HG03439 (cell line): ENCODE measurements around the gene TBCCD1.

Experiments used
- ATAC-seq: cut with Tn5 transposase; IDR thresholded peaks from one replicate; pipeline ENCODE4 v1.9.1; 2021; ENCODE audit warnings: mild to moderate bottlenecking, moderate library complexity; ENCODE audit not compliant: unreplicated experiment

TBCCD1 gene, protein sequence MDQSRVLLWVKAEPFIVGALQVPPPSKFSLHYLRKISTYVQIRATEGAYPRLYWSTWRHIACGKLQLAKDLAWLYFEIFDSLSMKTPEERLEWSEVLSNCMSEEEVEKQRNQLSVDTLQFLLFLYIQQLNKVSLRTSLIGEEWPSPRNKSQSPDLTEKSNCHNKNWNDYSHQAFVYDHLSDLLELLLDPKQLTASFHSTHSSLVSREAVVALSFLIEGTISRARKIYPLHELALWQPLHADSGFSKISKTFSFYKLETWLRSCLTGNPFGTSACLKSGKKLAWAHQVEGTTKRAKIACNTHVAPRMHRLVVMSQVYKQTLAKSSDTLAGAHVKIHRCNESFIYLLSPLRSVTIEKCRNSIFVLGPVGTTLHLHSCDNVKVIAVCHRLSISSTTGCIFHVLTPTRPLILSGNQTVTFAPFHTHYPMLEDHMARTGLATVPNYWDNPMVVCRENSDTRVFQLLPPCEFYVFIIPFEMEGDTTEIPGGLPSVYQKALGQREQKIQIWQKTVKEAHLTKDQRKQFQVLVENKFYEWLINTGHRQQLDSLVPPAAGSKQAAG

DNA sequence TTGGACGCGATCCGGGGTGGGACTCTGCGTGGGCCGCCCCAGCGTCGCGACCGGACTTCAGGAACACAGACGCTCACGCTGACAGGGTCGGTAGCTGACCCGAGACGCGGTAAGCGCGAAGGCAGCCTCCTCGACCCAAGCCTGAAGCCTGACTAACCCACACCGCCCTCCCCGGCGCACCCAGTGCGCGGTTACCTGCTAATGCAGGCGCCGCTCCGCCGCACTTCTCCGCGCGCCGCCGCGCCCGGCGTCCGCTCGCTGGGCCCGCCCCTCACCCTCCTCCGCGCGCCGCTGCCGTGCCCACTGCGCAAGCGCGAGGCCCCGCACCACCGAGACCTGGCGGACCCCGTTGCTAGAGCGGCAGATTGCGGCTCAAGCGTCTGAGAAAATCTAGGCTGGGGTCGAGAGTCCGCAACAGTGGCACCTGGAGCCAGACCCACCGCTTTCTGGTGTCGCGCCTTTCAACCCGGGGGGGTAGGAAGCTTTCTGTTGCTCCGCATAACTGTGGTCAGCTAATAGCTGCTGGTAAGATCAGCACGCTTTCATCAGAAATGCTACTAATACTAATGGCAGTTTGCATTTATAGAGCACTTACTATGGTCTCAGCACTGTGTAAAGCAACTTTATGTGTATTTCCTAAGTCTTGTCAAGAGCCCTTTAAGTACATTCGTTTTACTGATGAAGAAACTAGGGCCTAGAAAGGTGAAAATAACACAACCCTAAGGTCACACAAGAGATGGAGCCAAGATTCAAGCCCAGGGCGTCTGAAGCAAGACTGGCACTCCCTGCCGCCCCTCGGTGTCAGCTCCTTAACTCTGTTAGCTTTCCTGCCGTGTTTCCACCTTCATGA is at the start of gene TBCCD1:
TSS of gene TBCCD1 (minus strand) at position 268 of the 850 bp plus-strand sequence. CDS start 3,010 bp downstream, outside the sequence.
- ATAC-seq: peak; percentile 46

GRCh38 chr3:186616299-186616617 is 49.1 kb upstream of the TBCCD1 start:
- no peak for ATAC-seq

GRCh38 chr3:186614597-186615483 is 47.7 kb upstream of the TBCCD1 start:
- peak; percentile 63 for ATAC-seq

DNA sequence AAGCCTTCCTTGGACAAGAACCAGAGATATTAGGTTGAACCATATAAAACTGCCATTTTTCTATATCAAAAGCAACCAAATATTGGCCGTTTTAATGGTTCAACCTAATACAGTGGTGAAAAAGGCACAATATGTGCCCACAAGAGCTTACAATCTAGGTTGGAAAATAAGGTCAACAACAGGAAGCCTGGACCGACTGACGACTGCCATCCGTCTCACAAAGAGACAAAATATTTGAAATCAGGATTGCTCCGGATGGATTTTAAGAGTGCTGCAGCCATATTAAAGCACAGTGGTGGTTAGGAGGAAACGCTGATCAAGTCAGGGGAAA is 47.1 kb upstream of the TBCCD1 start:
- ATAC-seq: no peak

DNA sequence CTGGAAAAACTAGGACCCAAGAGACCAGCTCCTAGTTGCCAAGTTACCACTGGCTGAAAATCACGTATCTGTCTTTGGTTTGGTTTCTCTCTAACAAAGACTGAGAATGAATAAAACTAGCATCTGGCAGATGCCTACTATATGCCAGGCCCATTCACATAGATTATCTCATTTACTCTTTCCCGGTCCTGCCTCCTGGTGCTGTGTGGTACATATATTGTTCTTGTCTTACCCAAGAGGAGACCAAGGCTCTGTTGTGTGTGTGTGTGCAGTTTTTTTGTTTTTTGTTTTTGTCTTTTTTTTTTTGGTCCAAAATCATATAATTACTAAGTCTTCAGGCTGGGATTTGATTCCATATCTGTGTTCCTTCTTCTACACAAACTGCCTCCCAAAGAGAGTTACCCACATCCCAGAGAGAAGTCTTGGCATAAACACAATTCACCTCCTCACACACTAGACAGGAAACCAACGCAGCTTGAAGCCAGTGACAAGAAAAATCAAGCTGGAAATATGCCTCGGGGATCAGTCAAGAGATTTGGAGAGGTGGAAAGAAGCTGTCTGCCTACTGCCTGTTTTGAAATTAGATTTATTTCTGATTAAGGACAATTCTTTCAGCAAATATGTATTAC is 46.6 kb upstream of the TBCCD1 start:
- ATAC-seq: no peak

DNA sequence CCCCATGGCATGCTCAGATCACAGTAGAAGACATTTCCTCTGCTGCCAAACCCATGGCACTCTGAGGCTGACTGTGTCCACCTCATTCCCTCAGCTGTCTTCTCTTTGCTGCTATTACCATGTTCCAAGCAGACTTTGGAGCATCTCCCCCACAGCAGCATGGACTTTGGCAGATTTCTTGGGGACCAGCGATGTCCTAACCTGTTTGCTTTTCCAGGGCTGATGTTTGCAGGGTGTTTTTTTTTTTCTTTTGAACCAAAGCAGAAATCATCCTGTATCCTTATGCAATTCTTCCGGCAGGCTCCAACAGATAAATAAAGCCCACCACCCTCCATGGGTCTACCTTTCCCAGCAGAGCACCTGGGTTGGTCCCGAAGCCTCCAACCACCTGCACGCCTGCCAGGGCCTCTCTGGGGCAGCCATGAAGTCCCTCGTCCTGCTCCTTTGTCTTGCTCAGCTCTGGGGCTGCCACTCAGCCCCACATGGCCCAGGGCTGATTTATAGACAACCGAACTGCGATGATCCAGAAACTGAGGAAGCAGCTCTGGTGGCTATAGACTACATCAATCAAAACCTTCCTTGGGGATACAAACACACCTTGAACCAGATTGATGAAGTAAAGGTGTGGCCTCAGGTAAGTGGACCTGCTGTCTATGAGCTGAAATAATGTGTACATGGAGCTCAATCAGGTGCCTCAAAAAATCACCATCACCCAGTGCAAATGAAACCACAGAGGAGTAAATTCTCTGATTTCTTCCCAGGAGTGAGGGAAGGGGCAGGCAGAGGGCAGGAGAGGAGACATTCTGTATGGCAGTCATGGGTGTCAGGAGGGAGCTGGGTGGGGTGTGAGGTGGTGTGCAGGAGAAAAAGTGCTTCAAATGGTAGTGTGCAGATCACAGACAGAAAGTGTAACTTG is 45.8 kb upstream of the TBCCD1 start, which contains the start of gene AHSG:
TSS of gene AHSG (plus strand) at position 340 of the 916 bp plus-strand sequence. CDS start at position 422, 82 bp downstream.
- no peak for ATAC-seq

- no peak for ATAC-seq
These were observed 44.9 kb upstream of the TBCCD1 start for GRCh38 chr3:186612065-186612464.

DNA sequence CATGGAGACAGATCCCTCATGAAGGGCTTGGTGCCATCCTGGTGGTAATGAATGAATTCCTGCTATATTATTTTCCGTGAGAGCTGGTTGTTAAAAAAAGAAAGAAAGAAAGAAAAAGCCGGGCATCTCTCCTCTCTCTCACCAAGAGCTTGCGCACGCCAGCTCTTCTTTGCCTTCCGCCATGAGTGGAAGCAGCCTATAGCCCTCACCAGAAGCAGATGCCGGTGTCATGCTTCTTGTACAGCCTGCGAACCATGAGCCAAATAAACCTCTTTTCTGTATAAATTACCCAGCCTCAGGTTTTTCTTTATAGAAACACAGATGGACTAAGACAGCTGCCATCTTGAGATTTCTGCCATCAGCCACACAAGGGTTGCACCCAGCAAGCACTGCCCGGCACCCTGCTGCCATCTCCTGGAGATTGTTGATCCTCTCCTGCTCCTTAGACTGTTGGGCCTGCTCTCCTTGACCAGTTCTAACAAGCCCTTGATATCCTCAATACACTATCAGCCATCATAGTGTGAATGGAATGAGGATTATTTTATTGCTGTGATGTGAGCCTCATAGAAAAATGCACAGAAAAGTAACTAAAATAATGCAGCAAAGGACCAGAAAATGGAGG is 42.2 kb upstream of the TBCCD1 start:
- no peak for ATAC-seq

GRCh38 chr3:186608624-186609215 is 41.6 kb upstream of the TBCCD1 start:
- ATAC-seq: no peak

DNA sequence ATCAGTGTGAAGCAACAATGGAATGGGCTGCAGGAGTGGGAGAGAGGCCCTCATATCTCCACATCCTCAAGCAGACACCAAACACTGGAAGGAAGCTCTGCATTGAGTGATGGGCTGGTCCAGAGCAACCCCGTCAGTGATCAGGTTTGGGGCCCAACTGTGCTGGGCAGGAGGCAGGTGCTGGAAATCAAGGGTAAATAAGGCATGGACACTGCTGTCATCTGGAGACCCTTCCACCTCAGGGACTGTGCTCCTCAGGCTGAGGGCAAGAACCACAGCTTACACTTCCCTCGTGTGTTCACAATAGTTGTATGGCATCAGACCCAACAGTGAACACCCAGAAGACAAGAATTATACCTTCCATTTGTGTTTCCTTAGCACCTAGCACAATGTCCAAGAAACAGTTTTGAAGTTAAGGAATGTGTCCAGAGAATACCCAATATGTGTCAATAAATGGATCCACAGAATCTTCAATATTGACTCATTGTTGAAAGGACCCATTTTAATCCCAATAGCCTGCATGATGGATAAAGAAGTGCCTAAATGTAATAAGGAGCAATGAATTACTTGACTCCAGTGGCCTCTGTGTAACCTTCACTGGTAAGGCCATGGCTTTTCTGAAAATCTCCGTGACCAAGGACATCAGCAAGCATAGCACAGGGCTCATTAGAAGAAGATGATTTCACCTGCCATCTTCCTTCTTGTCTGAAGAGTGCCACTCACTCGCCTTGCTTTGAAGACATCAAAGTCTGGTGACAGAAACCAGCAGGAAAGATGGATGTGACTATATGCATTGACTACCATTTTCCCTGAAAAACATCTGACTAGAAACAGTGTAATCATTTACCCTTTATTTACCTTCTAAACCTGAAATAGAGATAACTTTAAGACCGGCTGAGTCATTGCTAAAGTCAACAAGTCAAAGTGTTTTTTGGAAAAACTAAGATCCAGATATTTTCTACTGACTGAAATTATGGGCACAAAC is 38.7 kb upstream of the TBCCD1 start:
- no peak for ATAC-seq

DNA sequence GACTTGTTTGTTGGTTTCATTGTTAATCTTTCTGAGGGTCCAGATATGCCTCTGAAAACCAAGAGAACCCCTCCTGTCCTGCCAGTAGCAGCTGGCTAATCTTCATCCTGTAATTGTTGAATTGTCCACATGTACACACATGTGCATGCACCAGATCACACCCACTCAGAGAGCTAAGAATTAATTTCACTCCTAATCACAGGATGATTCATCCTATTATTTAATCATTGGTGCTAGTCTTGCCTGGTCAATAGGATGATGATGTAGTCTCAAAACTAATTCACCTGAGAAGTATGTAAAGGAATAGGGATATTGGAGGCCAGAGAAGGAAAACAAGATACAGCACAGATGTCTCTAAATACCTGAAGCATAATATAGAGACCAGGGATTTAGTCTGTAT is 37.9 kb upstream of the TBCCD1 start:
- no peak for ATAC-seq

DNA sequence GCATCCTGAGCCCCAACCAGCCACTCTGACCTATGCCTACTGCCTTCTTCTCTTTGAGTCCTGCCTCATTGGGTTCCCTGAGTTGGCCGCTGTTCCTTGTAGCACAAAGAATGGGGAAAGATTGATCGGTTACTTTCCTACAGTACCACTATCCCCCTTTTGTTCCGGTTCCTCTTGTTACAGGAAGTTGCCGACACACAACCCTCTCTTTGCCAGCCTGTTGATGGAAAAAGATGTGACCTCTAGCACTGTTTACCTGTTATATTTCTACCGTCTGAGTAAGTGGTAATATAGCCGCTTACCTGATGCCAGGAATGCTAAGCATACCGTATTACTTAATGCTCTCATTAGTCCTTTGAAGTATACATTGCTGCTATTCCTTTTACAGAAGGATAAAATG is 36.0 kb upstream of the TBCCD1 start:
- ATAC-seq: no peak

DNA sequence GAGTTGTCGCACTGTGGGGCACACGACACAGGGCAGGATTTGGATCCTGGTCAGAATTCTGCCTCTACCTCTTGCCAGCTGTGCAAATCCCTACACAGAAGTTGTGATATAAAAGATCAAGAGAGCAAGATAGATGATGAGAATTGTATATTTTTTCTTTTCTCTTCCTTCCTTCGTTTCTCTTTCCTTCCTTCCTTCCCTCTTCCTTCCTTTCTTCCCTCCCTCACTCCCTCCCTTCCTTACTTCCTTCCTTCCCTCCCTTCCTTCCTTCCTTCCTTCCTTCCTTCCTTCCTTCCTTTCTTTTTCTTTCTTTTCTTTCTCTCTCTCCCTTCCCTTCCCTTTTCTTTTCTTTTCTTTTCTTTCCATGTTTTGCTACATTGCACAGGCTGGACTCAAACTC is 33.8 kb upstream of the TBCCD1 start:
- ATAC-seq: no peak

- ATAC-seq: no peak
These were observed 32.6 kb upstream of the TBCCD1 start for GRCh38 chr3:186599785-186600166.

DNA sequence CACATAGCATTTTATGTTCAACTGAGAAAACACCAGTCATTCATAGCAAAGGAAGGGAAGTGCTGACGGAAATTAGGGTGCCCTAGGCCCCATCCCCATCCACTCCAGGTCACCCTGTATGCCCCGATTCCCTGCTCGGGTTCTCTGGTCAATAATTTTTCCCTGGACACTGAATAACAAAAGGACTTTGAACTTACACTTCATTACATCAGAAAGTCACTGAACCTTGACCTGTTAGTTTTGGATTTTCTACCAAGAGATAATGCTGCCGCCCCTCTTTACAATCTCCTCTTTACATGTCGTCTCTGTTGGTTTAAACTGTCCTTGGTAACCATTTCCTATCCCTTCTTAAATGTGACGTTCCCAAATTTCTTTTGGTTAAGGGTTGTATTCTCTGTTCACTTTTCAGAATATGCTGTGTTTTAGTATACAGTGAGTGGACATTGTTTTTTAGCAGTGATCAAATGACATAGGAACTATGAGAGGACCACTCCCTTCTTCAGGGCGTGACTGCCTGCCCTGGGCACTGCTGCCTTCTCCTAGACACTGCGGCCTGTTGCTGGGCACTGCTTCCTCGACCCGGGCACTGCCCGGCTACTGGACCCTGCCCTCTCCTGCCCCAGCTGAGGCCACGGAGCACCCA is 32.1 kb upstream of the TBCCD1 start:
- no peak for ATAC-seq

- ATAC-seq: no peak
These were observed 31.6 kb upstream of the TBCCD1 start for GRCh38 chr3:186598794-186599141.
